Measurements from ENCODE around the gene SAP30BP.
"Not testable (repeated sequence)": the region's sequence is repeated elsewhere in the genome, so short reads cannot be mapped to it uniquely, and the experiment has no call there.

The SAP30BP gene

GRCh38 chr17:75633486-75634375 is 33.4 kb upstream of the SAP30BP start:
- Histone ChIP-seq H3K27ac (ENCODE audit: low read length) (no peak overlapping the region), H3K27me3 (ENCODE audit: control insufficient read depth, insufficient read depth, low read length) (no peaks in the 10 kb centered on the region), H3K36me3 (ENCODE audit: control insufficient read depth, insufficient read depth, low read length) (no peaks in the 10 kb centered on the region; the same call in 1 of the 2 replicates), H3K9me3 (ENCODE audit: control insufficient read depth, insufficient read depth, low read length) (no peaks in the 10 kb centered on the region), H3K4me3 (ENCODE audit: low read length) (no peak overlapping the region), H3K4me1 (ENCODE audit: control insufficient read depth, insufficient read depth, low read length) (peaks cover 5% of the 10 kb centered on the region)
- WGBS (ENCODE audit: insufficient coverage, insufficient read length): no CpG with 5 or more reads among the region's 27 CpGs
- peak; percentile 76 for DNase-seq (ENCODE audit: low read depth, low spot score)

DNA sequence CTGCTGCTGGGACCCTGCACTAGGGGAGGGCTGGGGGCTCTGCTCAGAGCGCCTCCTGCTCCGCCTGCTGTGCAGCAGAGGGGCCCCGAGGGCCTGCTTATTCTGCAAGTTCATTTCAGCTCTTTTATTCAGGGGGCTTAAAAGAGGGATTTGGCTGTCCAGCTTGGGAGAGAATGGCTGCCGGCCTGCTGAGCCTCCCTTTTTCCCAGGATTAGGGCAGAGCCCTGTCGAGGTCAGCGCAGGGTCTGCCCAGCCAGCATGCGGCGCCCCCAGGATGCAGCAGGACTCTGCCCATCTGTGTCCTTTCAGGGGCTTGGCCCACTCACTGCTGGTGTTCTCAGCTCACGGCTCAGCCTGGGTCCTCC is 32.8 kb upstream of the SAP30BP start:
- peaks cover 5% of the 10 kb centered on the region for H3K4me1 ChIP-seq (ENCODE audit: control insufficient read depth, insufficient read depth, low read length)
- WGBS (ENCODE audit: insufficient coverage, insufficient read length): no CpG with 5 or more reads among the region's 9 CpGs
- H3K27ac ChIP-seq (ENCODE audit: low read length): no peak overlapping the region
- H3K4me3 ChIP-seq (ENCODE audit: low read length): no peak overlapping the region
- H3K27me3 ChIP-seq (ENCODE audit: control insufficient read depth, insufficient read depth, low read length): no peaks in the 10 kb centered on the region
- no peak for DNase-seq (ENCODE audit: low read depth, low spot score)
- no peaks in the 10 kb centered on the region; the same call in 1 of the 2 replicates for H3K36me3 ChIP-seq (ENCODE audit: control insufficient read depth, insufficient read depth, low read length)
- H3K9me3 ChIP-seq (ENCODE audit: control insufficient read depth, insufficient read depth, low read length): no peaks in the 10 kb centered on the region

- no peaks in the 10 kb centered on the region for H3K27me3 ChIP-seq (ENCODE audit: control insufficient read depth, insufficient read depth, low read length)
- no peak overlapping the region for H3K27ac ChIP-seq (ENCODE audit: low read length)
- peaks cover 5% of the 10 kb centered on the region for H3K4me1 ChIP-seq (ENCODE audit: control insufficient read depth, insufficient read depth, low read length)
- no CpG with 5 or more reads among the region's 20 CpGs for WGBS (ENCODE audit: insufficient coverage, insufficient read length)
- H3K9me3 ChIP-seq (ENCODE audit: control insufficient read depth, insufficient read depth, low read length): no peaks in the 10 kb centered on the region
- H3K4me3 ChIP-seq (ENCODE audit: low read length): no peak overlapping the region
- no peak for DNase-seq (ENCODE audit: low read depth, low spot score)
- H3K36me3 ChIP-seq (ENCODE audit: control insufficient read depth, insufficient read depth, low read length): peaks cover 2% of the 10 kb centered on the region; the same call in 1 of the 2 replicates
Observed at GRCh38 chr17:75634754-75635609, 32.2 kb upstream of the SAP30BP start.

DNA sequence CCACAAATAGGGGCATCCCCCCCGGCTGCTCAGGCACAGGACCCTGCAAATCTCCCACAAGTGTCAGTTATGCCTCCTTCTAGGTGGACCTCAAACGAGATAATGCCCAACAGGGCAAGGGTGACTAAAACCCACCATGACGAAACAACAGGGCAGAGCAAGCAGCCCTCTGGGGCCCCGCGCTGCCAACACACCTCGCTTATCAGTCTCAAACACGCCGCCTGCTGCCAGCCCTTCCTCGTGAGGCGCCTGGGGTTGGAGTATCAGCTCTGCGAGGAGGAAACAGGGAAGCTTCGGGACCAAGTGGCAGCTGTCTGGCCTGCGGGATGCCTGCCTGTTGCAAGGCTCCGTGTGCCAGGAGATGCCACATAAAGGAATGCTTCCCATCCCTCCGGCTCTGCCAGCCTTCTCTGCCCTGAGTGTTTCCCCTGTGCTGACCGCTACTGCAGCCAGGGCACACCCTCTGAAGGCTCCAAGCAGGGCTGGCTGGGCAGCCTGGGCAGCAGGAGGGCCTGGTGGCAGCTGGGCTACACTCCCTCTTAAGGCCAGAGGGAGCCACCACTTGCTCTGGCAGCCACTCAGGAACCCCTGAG is 31.4 kb upstream of the SAP30BP start:
- no peak overlapping the region for H3K27ac ChIP-seq (ENCODE audit: low read length)
- peaks cover 5% of the 10 kb centered on the region for H3K4me1 ChIP-seq (ENCODE audit: control insufficient read depth, insufficient read depth, low read length)
- no peak overlapping the region for H3K4me3 ChIP-seq (ENCODE audit: low read length)
- H3K36me3 ChIP-seq (ENCODE audit: control insufficient read depth, insufficient read depth, low read length): peaks cover 2% of the 10 kb centered on the region; the same call in 1 of the 2 replicates
- no peaks in the 10 kb centered on the region for H3K27me3 ChIP-seq (ENCODE audit: control insufficient read depth, insufficient read depth, low read length)
- WGBS (ENCODE audit: insufficient coverage, insufficient read length): no CpG with 5 or more reads among the region's 16 CpGs
- H3K9me3 ChIP-seq (ENCODE audit: control insufficient read depth, insufficient read depth, low read length): no peaks in the 10 kb centered on the region
- no peak for DNase-seq (ENCODE audit: low read depth, low spot score)

DNA sequence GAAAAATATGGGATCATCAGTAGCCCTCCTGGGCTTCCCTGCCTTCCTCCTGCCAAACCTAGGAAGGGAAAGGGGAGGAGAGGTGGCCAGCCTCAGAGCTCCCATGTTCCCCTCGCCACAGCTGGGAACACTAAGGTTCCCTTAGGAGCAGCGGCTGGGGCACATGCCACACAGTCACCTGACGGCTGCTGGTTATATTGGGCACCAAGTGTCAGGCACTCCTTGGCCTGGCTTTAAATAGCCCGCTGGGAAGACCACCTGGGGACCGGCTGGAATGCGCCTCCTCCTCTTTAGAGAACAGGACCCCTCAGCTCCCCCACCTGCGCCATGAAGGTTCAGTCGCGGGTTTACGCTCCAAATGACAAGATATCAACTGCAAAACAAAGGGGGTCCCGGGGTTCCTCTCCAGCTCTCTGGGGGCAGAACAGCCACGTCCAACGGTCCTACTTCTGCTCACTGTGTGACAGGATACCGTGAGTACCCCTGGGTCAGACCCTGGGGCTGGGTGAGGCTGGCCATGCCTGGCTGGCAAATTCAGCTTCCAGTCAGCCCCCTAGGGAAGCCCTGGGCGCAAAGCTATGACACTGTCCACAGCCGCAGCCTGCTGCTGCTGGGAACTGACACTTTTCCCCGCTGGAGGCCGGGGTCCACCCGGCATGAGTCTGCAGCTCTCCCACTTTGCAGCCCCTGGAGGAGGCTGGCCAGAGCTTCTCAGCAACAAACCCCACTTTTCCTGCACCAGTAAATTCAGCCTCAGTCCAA is 30.6 kb upstream of the SAP30BP start:
- no peak overlapping the region for H3K27ac ChIP-seq (ENCODE audit: low read length)
- no peak for DNase-seq (ENCODE audit: low read depth, low spot score)
- no peaks in the 10 kb centered on the region for H3K9me3 ChIP-seq (ENCODE audit: control insufficient read depth, insufficient read depth, low read length)
- H3K4me1 ChIP-seq (ENCODE audit: control insufficient read depth, insufficient read depth, low read length): peaks cover 5% of the 10 kb centered on the region
- WGBS (ENCODE audit: insufficient coverage, insufficient read length): no CpG with 5 or more reads among the region's 19 CpGs
- peaks cover 2% of the 10 kb centered on the region; the same call in 1 of the 2 replicates for H3K36me3 ChIP-seq (ENCODE audit: control insufficient read depth, insufficient read depth, low read length)
- H3K4me3 ChIP-seq (ENCODE audit: low read length): no peak overlapping the region
- no peaks in the 10 kb centered on the region for H3K27me3 ChIP-seq (ENCODE audit: control insufficient read depth, insufficient read depth, low read length)

DNA sequence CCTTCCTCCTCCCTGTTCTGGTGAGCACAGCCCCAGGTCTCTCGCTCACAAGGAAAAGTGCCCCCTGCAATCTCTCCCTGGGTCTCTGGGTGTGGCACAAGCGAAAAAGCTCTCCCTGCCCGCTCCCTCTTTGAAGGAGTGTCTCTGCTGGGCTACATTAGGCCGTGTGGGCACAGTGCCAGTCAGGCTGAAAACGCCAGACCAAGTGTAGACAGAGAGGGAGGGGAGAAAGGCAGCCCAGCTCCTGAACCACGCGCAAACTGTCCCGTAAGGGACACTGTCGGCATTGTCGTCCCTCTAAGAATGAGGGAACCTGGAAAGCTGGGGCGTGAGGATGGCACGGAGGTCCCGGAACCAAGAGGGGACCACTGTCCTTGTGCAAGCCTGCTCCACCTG is 30.0 kb upstream of the SAP30BP start:
- Histone ChIP-seq H3K4me1 (ENCODE audit: control insufficient read depth, insufficient read depth, low read length) (peaks cover 5% of the 10 kb centered on the region), H3K4me3 (ENCODE audit: low read length) (no peak overlapping the region), H3K27me3 (ENCODE audit: control insufficient read depth, insufficient read depth, low read length) (no peaks in the 10 kb centered on the region), H3K27ac (ENCODE audit: low read length) (no peak overlapping the region), H3K9me3 (ENCODE audit: control insufficient read depth, insufficient read depth, low read length) (no peaks in the 10 kb centered on the region), H3K36me3 (ENCODE audit: control insufficient read depth, insufficient read depth, low read length) (peaks cover 2% of the 10 kb centered on the region; the same call in 1 of the 2 replicates)
- WGBS (ENCODE audit: insufficient coverage, insufficient read length): no CpG with 5 or more reads among the region's 13 CpGs
- DNase-seq (ENCODE audit: low read depth, low spot score): no peak

DNA sequence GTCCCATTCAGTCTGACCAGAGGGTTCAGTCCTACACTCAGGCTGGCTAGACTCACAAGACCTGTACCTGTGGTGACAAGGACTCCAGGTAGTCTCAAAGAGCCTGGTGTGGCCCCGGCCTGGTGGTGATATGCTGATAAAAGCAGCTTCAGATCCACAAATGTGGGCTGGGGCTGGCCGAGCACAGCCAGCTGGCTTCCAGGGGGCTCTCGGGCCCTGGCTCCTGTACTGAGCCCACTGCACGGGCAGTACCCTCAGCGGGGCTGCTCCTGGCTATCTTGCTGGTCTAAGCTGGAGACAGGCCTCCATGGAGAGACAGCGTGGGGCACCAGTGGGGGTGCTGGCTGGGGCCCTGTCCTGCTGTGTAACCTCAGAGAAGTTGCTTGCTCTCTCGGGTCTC is 29.6 kb upstream of the SAP30BP start:
- Histone ChIP-seq H3K9me3 (ENCODE audit: control insufficient read depth, insufficient read depth, low read length) (no peaks in the 10 kb centered on the region), H3K27me3 (ENCODE audit: control insufficient read depth, insufficient read depth, low read length) (no peaks in the 10 kb centered on the region), H3K4me3 (ENCODE audit: low read length) (no peak overlapping the region), H3K36me3 (ENCODE audit: control insufficient read depth, insufficient read depth, low read length) (peaks cover 2% of the 10 kb centered on the region; the same call in 1 of the 2 replicates), H3K4me1 (ENCODE audit: control insufficient read depth, insufficient read depth, low read length) (peaks cover 7% of the 10 kb centered on the region), H3K27ac (ENCODE audit: low read length) (no peak overlapping the region)
- DNase-seq (ENCODE audit: low read depth, low spot score): no peak
- WGBS (ENCODE audit: insufficient coverage, insufficient read length): no CpG with 5 or more reads among the region's 7 CpGs

GRCh38 chr17:75638039-75638438 is 29.1 kb upstream of the SAP30BP start:
- WGBS (ENCODE audit: insufficient coverage, insufficient read length): no CpG with 5 or more reads among the region's 12 CpGs
- H3K9me3 ChIP-seq (ENCODE audit: control insufficient read depth, insufficient read depth, low read length); H3K36me3 ChIP-seq (ENCODE audit: control insufficient read depth, insufficient read depth, low read length); H3K27ac ChIP-seq (ENCODE audit: low read length); DNase-seq (ENCODE audit: low read depth, low spot score); H3K4me3 ChIP-seq (ENCODE audit: low read length); H3K27me3 ChIP-seq (ENCODE audit: control insufficient read depth, insufficient read depth, low read length); H3K4me1 ChIP-seq (ENCODE audit: control insufficient read depth, insufficient read depth, low read length): not testable (repeated sequence)

- H3K36me3 ChIP-seq (ENCODE audit: control insufficient read depth, insufficient read depth, low read length): peaks cover 2% of the 10 kb centered on the region; the same call in 1 of the 2 replicates
- H3K27ac ChIP-seq (ENCODE audit: low read length): no peak overlapping the region
- DNase-seq (ENCODE audit: low read depth, low spot score): no peak
- no peaks in the 10 kb centered on the region for H3K27me3 ChIP-seq (ENCODE audit: control insufficient read depth, insufficient read depth, low read length)
- H3K4me1 ChIP-seq (ENCODE audit: control insufficient read depth, insufficient read depth, low read length): peaks cover 13% of the 10 kb centered on the region
- no peaks in the 10 kb centered on the region for H3K9me3 ChIP-seq (ENCODE audit: control insufficient read depth, insufficient read depth, low read length)
- no CpG with 5 or more reads among the region's 13 CpGs for whole genome bisulfite sequencing (ENCODE audit: insufficient coverage, insufficient read length)
- no peak overlapping the region for H3K4me3 ChIP-seq (ENCODE audit: low read length)
Observed at GRCh38 chr17:75638893-75639292, 28.2 kb upstream of the SAP30BP start.

Data from iPS DF 6.9 (cell line).